Neutrophil (primary cell): Measurements from ENCODE around the gene CCDC126.
A peak's percentile ranks its signal among the peaks of the same experiment; 100 is the strongest.
"Not testable (repeated sequence)": the region's sequence is repeated elsewhere in the genome, so short reads cannot be mapped to it uniquely, and the experiment has no call there.

ENCODE experiments used
- H3K27ac ChIP-seq: fragments of 200-600 bp; sonication (generic); 2 replicates; pipeline ENCODE4 v1.5.1; 2016; ENCODE audit warnings: mild to moderate bottlenecking, moderate library complexity
- H3K27me3 ChIP-seq: fragments of 200-600 bp; sonication (generic); 2 replicates; pipeline ENCODE4 v1.6.0; 2016; ENCODE audit warnings: mild to moderate bottlenecking
- H3K36me3 ChIP-seq: fragments of 200-600 bp; sonication (generic); 2 replicates; pipeline ENCODE4 v1.5.1; 2017
- H3K4me1 ChIP-seq, 2 experiments: fragments of 200-600 bp in 1 of 2; sonication (generic) in 1 of 2; 1 replicate in 1 of 2; 2 replicates in 1 of 2; pipeline versions ENCODE4 v1.5.1 to v1.6.1; 2013 to 2016; ENCODE audit warnings: low read depth in 1 of 2, low read length in 1 of 2, mild to moderate bottlenecking in 1 of 2, moderate library complexity in 1 of 2; ENCODE audit not compliant: control insufficient read depth in 1 of 2, insufficient read depth in 1 of 2
- H3K4me3 ChIP-seq, 2 experiments: fragments of 200-600 bp in 1 of 2; sonication (generic) in 1 of 2; 1 replicate in 1 of 2; 2 replicates in 1 of 2; pipeline ENCODE4 v1.5.1; 2013 to 2016; ENCODE audit warnings: low read depth in 1 of 2, low read length in 1 of 2, mild to moderate bottlenecking in 1 of 2, moderate library complexity in 1 of 2
- H3K9me3 ChIP-seq: fragments of 200-600 bp; sonication (generic); 2 replicates; pipeline ENCODE4 v1.5.1; 2016
- TF ChIP-seq, protein P1 (sequence below): fragments of 200-600 bp; sonication (generic); IDR thresholded peaks from 2 replicates; pipeline ENCODE4 v1.5.1; 2016; ENCODE audit warnings: antibody characterized with exemption

The CCDC126 gene

DNA sequence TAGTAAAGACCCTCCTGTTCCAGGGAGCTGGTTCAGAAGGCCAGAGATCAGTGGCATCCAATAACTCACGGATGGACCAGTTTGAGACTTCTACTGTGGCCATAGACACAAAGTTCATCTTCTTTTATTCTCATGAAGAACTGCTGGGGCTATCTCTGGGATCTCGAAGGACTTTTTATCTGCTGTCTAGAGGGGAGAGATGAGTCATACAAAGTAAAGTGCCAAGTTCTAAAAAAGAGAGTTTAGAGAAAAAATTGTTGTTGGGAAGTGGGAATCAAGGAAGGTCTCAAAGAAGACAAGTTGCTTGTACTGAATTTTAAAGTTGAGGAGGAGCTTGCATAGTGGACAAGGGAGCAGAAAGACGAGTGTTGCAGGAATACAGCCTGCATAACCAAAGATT, 74.9 kb downstream of the CCDC126 start:
- no peaks in the 10 kb centered on the region for H3K36me3 ChIP-seq
- no peaks in the 10 kb centered on the region for H3K27me3 ChIP-seq
- H3K27ac ChIP-seq = no peak overlapping the region
- H3K4me3 ChIP-seq = no peak overlapping the region
- TF ChIP-seq, protein P1, sequence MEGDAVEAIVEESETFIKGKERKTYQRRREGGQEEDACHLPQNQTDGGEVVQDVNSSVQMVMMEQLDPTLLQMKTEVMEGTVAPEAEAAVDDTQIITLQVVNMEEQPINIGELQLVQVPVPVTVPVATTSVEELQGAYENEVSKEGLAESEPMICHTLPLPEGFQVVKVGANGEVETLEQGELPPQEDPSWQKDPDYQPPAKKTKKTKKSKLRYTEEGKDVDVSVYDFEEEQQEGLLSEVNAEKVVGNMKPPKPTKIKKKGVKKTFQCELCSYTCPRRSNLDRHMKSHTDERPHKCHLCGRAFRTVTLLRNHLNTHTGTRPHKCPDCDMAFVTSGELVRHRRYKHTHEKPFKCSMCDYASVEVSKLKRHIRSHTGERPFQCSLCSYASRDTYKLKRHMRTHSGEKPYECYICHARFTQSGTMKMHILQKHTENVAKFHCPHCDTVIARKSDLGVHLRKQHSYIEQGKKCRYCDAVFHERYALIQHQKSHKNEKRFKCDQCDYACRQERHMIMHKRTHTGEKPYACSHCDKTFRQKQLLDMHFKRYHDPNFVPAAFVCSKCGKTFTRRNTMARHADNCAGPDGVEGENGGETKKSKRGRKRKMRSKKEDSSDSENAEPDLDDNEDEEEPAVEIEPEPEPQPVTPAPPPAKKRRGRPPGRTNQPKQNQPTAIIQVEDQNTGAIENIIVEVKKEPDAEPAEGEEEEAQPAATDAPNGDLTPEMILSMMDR = no peak
- no peaks in the 10 kb centered on the region for H3K4me1 ChIP-seq
- no peaks in the 10 kb centered on the region for H3K9me3 ChIP-seq

DNA sequence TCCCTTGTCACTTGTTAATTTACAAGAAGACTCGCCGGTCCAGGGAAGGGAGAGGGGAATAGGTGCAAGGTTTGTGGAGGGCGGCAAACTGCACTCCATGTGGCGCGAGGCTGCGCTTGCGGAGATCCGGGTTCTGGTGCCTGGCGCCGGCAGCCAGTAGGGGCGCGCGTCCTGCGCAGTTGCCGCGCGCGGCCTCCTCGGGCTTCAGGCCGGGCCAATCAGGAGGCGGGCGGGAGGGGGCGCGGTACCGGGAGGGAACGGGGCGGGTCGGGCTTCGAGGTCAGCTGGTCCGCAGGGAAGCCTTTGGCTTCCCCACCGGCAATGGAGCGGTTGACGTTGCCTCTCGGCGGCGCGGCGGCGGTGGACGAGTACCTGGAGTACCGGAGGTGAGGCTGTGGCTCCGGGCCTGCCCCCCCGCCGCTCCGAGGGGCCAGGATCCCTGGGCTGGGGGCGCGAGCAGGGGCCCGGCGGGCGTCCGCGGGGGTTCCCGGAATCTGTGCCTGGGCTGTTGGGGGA, 82.8 kb downstream of the CCDC126 start, which contains the start of gene FAM221A:
TSS of gene FAM221A (plus strand) at position 302 of the 516 bp plus-strand sequence. CDS start at position 322, 20 bp downstream.
- no peaks in the 10 kb centered on the region for H3K9me3 ChIP-seq
- peaks cover 7 to 10% of the 10 kb centered on the region in 2 experiments for H3K4me1 ChIP-seq
- H3K4me3 ChIP-seq = peak within 1 kb of the TSS; percentile 62 to 67
- H3K27me3 ChIP-seq = peaks cover 6% of the 10 kb centered on the region
- H3K36me3 ChIP-seq = no peaks in the 10 kb centered on the region
- TF ChIP-seq, protein P1 = peak; percentile 63
- H3K27ac ChIP-seq = no peak within 1 kb of the TSS

DNA sequence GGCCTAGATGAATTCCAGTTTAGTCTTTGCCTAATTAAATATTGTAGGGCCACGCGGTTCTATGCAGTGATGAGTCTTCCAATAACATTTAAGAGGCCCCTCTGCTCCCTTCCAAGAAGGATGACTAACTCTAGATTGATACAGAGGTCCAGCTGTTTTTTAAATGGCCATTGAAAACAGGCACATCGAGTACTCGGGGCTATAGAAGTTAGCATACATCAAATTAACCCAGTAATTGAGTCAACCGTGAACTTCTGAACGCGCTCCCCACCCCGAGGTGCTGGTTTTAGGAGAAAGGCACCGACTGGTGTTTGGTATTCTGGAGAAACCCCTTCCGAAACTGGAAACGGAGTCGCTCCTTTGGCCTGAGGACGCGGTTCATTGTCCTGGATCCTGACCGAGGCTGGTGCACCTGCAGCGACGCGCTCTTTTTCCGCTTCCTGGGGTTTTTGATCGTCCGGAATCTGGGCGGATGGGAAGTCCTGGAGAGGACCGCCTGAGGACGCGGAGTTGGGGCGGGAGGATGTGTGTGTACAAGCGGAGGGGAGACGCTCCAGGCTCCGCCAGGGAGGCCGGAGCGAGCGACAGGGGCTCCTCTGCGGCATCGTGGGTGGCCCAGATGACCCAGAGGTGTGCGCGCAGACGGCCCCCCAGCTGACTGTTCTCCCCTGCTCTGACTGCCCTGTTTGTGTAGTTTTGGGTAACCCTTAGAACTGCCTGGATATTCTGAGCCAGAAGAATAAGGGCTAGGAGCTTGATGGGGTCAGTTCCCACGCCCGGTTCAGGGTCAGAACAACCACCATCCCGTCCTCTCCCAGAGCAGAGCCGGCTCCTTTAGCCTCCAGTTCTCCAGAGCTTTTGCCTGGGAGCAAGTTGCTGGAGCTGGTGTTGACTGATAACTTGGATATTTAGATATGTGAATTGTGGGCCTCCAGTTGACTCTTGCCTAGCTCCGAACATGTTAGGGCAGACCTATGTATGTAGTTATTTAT, 83.5 kb downstream of the CCDC126 start:
- H3K27ac ChIP-seq = no peak overlapping the region
- TF ChIP-seq, protein P1 = no peak
- H3K4me1 ChIP-seq = peaks cover 7 to 10% of the 10 kb centered on the region in 2 experiments
- no peaks in the 10 kb centered on the region for H3K9me3 ChIP-seq
- H3K27me3 ChIP-seq = peaks cover 6% of the 10 kb centered on the region
- peak overlapping the region; percentile 62 to 67 for H3K4me3 ChIP-seq
- H3K36me3 ChIP-seq = no peaks in the 10 kb centered on the region

DNA sequence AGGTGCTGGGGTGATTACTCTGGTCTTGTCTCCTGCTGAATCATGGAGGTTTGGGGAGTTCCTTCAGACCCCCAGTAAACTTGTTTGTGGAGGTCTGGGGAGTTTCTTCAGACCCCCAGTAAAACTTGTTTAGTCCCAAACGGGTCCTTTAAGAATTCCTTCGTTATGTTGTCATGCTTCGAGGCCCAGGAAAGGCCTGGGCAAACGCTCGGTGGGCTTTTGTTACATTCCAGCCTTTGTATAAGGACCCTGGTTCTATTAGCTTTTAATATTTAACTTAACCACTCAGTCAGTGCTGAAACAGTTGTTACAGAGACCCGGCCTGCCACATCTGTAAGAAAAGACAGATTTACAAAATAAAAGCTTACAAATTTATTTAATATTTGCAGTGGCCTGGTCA, 86.9 kb downstream of the CCDC126 start:
- H3K4me3 ChIP-seq, H3K36me3 ChIP-seq, H3K27me3 ChIP-seq, H3K9me3 ChIP-seq, H3K4me1 ChIP-seq, H3K27ac ChIP-seq: not testable (repeated sequence)

DNA sequence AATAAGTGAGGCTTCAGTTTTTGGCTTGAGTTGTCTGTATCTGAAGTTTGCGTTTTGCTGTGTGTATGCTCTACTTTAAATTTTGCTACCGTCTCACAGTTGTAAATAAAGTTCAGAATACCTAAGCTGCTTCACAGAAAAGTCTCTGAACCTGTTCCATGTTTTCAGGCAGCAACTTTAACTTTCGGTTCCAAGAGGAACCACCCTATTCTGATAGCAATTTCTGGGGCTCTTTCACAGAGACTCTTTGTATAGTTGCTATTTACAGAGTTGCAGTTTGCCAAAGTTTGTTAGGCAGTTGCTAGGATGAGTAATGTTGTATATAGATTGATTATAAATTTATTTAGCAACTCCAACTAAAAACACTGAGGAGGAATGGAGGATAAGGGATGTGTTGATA, 88.5 kb downstream of the CCDC126 start:
- Histone ChIP-seq H3K4me3 (no peak overlapping the region), H3K36me3 (peaks cover 8% of the 10 kb centered on the region), H3K27ac (no peak overlapping the region), H3K9me3 (no peaks in the 10 kb centered on the region), H3K4me1 (peaks cover 4 to 5% of the 10 kb centered on the region in 2 experiments), H3K27me3 (no peaks in the 10 kb centered on the region)
- TF ChIP-seq, protein P1 = no peak

DNA sequence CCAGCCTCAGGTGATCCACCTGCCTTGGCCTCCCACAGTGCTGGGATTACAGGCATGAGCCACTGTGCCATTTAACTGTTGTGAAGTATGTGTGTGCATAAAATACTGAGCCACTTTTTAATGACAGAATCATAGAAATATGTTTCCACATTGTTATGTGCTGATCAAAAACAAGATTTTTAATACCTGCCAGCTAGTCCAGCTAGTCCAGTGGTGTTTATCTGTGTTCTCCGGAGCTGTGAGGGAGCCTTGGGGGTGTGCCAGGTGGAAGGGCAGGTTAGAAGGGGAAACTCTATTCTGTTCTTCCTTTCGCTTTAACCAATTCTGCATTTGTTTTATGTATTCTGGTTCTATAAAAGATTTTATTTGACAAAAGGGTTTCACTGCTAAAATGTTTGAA, 89.8 kb downstream of the CCDC126 start:
- H3K4me1 ChIP-seq = no peaks in the 10 kb centered on the region
- H3K4me3 ChIP-seq = no peak overlapping the region
- H3K27me3 ChIP-seq = no peaks in the 10 kb centered on the region
- H3K27ac ChIP-seq = no peak overlapping the region
- H3K36me3 ChIP-seq = peaks cover 11% of the 10 kb centered on the region
- TF ChIP-seq, protein P1 = no peak
- no peaks in the 10 kb centered on the region for H3K9me3 ChIP-seq
